Cardiac fibroblast (primary cell): ENCODE results near the gene NR4A1.

ENCODE experiments used
- DNase-seq, 2 donors: peaks; one replicate each; pipeline versions ENCODE4 v3.0.0 to v3.0.0-alpha.2; 2010; ENCODE audit warnings: low read depth in 2 of 2
- H3K4me3 ChIP-seq, 2 donors: replicated peaks in 1 of 2; 1 replicate in 1 of 2; 2 replicates in 1 of 2; pipeline ENCODE4 v1.5.1; 2011; ENCODE audit warnings: low read depth in 2 of 2, low read length in 2 of 2, mild to moderate bottlenecking in 2 of 2, moderate library complexity in 1 of 2
- CTCF ChIP-seq: IDR thresholded peaks from one replicate; pipeline ENCODE4 v1.5.1; 2011; ENCODE audit warnings: low read depth, mild to moderate bottlenecking, low read length, inconsistent platforms

NR4A1 gene

GRCh38 chr12:52035926-52036325 is 15.3 kb upstream of the NR4A1 start:
- no peak for TF ChIP-seq CTCF
- no peak for DNase-seq
- H3K4me3 ChIP-seq, result no peak overlapping the region

- peak overlapping the region; percentile 19 to 61 for H3K4me3 ChIP-seq
- peak; percentile 79 to 90 for DNase-seq
Observed at GRCh38 chr12:52036587-52037171, 14.6 kb upstream of the NR4A1 start.

GRCh38 chr12:52037248-52037861 is 13.9 kb upstream of the NR4A1 start:
- peak; percentile 4 for TF ChIP-seq CTCF
- DNase-seq, result peak; percentile 46 to 74
- peak overlapping the region; percentile 60 to 61 for H3K4me3 ChIP-seq

More at GRCh38 chr12:52036587-52037171, 14.6 kb upstream of the NR4A1 start:
- no peak for TF ChIP-seq CTCF

- H3K4me3 ChIP-seq, result no peak overlapping the region
- DNase-seq, result peak; percentile 39 to 46
- TF ChIP-seq CTCF, result no peak
Observed at GRCh38 chr12:52038447-52038846, 12.8 kb upstream of the NR4A1 start.

GRCh38 chr12:52041035-52041434 is 10.2 kb upstream of the NR4A1 start:
- TF ChIP-seq CTCF, result no peak
- no peak for DNase-seq

GRCh38 chr12:52041695-52042123 is 9.5 kb upstream of the NR4A1 start:
- peak in 1 of 2 donors; percentile 78 for DNase-seq
- no peak for TF ChIP-seq CTCF
- no peak overlapping the region for H3K4me3 ChIP-seq

More at GRCh38 chr12:52041035-52041434, 10.2 kb upstream of the NR4A1 start:
- H3K4me3 ChIP-seq, result no peak overlapping the region
